Activated CD4-positive, alpha-beta T cell treated with anti-CD3 and anti-CD28 coated beads, Interleukin-2, Interleukin-4, amounts not matched to agents 100 ng/mL and 50 ng/mL, durations not matched to agents 16 hours and 8 hours (primary cell): ENCODE data around the gene ADGRG7.
"Not testable (repeated sequence)": the region's sequence is repeated elsewhere in the genome, so short reads cannot be mapped to it uniquely, and the experiment has no call there.

Source experiments
- DNase-seq: peaks from one replicate; pipeline ENCODE4 v3.0.0-alpha.2; 2020; ENCODE audit warnings: low spot score

ADGRG7 gene

DNA sequence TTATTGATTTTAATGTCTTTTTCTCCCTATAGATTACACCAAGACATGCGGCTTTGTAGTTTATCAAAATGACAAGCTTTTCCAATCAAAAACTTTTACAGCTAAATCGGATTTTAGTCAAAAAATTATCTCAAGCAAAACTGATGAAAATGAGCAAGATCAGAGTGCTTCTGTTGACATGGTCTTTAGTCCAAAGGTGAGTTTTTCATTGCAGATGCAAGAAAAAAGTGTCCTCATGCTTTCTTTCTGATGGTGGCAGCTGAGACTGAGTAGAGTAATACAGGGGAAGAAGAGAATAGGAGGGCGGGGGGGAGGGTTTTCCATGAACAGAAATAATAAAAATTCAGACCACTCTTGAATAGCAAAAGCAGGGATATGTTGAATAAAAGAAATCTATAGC, 36.5 kb downstream of the ADGRG7 start:
- no peak for DNase-seq

DNA sequence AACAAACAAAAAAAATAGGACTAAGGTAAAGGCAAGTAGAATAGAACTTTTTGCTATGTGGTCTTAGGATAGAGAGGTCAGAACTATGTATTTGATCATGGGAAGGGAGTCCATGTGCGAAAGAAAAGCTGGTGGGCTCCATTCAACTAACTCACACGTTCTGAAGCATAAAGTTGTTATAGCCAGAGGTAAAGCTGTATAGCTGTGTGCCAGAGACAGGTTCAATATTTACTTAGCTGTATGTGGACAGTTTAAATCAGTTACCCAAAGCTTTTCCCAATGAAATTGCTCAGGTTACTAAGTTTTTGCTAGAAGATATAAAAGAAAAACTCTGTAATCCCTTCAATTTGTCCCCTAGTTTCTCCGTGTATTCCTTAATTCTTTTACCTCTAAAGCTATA, 37.8 kb downstream of the ADGRG7 start:
- DNase-seq: no peak

DNA sequence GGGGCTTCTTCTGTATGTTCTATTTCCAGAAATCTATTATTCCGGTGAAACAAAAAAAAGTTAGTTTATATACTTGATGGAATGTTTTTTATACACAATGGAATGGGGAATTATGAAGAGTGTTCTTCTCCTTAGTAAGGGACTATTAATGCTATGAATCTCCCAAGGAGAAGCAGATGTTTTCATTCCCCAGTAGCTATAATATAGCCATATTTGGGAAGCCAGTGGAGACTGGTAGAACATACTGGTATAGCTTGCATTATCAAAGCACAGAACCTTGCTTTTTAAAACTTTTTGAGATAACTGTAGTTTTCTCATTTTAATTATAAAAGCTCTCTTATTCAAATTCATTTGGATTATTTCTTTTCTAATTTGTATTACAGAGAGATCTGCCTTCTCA, 38.3 kb downstream of the ADGRG7 start:
- no peak for DNase-seq

DNA sequence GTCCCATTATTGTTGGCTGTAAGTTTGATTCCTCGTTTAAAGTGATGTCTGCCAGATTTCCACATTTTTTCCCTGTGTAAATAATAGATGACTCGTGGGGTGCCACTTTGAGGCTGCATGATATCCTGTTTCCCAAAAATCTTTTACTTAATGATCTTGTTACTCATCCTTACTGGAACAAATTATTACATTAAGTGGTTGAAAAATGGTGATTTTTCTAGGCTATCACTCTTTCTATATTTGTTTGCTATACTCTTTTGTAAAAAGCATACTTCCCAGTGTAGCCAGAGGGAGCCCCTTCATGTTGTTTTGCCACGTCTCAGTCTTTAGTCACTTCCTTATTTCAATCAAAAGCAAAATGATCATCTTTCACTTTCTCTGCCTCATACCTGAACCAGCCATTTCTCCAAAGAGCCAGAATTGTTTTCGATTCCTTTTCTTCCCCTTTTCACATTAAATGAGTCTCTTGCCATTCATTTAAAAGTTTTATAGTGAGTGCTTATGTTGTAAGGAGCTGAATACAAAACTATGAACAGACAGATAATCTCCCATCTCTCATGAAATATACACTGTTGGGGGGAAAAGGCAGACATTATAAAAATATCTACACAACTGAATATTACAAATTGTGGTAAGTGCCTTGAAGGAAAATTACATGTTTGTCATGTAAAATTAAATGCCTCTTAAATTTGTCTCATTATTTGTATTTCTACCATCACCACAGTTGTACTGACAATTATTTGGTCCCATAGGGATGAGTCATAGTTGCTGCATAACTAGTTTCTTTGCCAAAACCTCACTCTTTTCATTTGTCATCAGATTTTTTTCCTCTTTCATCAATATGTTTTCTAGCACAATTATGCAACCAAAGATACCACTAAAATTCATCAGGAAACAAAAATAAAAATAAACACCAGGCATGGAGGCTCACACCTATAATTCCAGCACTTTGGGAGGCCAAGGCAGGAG, 41.5 kb downstream of the ADGRG7 start:
- peak; percentile 49 for DNase-seq

DNA sequence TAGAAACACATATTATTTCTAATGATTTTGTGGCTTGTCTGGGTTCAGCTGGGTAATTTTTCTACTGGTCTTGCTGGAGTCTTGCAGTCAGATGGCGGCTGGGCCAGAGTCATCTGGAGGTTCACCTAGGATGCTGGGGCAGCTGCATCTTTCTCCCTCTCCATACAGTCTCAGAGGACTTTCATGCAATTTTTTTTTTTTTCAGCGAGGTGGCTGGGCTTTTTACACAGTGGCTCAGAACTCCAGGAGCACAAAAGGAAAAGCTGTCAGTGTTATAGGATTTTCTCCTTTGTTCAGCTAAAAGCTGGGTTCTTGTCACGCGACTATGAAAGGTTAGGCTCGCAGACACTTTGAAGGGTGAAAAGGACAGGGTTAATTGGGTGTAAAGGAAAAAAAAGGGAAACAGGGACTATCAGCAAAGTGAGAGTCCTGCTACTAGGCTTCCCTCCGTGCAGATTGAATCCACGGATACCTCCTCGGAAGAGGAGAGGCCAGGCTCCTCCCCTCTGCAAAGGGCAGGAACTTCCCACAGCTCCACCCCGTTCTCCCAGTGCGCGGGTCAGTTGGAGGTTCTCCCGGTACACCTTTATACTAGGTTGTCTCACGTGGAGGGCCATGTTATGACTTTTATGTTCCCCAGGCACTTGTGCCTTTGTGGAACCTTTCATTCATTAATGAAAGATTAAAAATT, 44.3 kb downstream of the ADGRG7 start:
- no peak for DNase-seq

DNA sequence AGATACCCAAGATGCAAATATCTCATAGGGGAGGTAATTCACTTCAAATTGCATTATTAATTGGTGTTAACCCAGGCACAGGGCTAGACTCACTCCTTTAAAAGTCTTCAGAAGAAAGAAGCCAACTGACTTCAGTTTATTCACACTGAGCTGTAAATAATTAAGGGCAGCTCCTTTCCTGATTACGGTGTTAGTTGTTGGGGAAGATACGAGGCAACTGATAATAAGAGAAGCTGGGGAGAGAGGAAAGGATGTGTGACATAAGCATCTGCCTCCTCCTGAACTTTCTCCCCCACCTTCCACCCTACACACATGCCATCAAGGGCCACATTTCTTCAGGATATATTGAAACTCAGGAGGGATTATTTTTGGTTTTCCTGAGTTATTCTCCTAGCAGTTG, 47.5 kb downstream of the ADGRG7 start:
- no peak for DNase-seq

DNA sequence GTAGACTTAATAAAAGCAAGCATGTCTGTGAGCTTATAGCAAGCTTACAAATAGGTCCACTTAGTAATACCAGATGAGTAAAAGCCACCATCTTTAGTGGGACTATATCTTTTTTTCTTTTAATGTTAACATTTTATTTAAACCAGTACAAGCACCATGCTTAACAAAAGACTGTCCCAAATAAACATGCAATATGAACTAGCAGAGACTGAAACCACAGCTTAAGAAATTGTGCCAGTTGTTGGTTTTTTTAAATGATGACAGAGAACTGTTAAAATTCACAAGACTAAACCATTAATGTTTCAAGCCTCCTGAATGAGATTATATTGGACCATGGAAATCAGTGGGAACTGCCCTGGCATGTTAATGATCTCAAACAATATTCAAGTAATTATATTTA, 51.9 kb downstream of the ADGRG7 start:
- not testable (repeated sequence) for DNase-seq

DNA sequence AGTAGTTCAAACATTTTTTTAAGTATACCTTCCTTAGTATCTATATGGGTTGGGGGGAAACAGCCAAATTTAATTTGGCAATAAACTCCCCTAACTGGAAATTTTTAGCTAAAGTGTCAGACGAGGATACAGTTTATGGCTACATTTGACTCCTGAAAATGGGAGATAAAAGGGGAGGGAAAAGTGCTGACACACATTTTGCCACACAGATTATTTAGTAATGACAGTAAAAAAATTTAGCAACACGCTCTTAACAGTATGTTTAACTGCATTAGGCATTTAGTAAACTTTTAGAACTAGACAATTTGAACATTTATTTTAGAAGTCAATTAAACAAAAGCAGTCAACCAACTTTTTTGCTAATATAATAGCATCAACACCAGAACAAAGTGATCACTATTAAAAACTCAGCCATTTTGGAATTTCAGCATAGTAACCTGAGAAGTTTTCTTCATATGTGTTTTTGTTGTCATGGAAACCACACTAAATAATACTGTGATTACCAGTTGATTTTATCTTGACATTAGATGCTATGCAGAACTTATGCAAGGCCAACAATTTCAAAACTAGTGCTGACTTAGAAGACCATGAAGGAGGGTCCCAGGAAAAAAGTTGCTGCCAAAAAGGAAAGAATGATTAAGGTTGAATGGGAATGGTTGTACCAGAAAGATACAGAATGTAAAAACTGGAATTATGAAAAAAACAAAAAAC, 52.9 kb downstream of the ADGRG7 start:
- DNase-seq: no peak

DNA sequence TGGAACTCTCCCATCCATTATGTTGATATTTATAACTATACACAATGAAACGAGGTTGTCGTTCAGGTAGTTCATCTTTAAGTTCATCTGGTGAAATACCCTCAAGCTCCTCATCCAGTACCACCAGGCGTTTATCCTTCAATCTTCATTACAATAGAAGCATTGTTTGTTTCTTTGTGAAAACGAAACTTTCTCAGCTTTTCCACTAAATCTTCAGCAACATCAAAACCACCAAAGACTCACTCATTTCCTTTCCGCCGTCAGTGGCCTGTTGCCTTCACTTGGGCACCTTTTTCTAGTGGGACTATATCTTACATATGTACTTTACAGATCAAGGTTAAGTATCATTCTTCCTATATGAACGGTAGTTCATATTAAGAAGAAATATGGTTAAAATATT, 55.8 kb downstream of the ADGRG7 start:
- peak; percentile 70 for DNase-seq

DNA sequence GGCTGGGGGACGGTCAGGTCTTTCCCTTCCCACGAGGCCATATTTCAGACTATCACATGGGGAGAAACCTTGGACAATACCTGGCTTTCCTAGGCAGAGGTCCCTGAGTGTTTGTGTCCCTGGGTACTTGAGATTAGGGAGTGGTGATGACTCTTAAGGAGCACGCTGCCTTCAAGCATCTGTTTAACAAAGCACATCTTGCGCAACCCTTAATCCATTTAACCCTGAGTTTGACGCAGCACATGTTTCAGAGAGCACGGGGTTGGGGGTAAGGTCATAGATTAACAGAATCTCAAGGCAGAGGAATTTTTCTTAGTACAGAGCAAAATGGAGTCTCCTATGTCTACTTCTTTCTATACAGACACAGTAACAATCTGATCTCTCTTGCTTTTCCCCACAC, 57.3 kb downstream of the ADGRG7 start:
- DNase-seq: not testable (repeated sequence)

DNA sequence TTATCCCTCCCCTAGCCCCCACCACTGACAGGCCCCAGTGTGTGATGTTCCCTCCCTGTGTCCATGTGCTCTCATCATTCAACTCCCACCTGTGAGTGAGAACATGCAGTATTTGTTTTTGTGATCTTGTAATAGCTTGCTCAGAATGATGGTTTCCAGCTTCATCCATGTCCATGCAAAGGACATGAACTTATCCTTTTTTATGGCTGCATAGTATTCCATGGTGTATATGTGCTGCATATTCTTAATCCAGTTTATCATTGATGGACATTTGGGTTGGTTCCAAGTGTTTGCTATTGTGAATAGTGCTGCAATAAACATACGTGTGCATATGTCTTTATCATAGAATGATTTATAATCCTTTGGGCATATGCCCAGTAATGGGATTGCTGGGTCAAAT, 57.9 kb downstream of the ADGRG7 start:
- not testable (repeated sequence) for DNase-seq

DNA sequence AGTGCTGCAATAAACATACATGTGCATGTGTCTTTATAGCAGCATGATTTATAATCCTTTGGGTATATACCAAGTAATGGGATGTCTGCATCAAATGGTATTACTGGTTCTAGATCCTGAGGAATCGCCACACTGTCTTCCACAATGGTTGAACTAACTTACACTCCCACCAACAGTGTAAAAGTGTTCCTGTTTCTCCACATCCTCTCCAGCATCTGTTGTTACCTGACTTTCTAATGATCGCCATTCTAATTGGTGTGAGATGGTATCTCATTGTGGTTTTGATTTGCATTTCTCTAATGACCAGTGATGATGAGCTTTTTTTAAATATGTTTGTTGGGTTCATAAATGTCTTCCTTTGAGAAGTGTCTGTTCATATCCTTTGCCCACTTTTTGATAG, 61.6 kb downstream of the ADGRG7 start:
- DNase-seq: not testable (repeated sequence)

DNA sequence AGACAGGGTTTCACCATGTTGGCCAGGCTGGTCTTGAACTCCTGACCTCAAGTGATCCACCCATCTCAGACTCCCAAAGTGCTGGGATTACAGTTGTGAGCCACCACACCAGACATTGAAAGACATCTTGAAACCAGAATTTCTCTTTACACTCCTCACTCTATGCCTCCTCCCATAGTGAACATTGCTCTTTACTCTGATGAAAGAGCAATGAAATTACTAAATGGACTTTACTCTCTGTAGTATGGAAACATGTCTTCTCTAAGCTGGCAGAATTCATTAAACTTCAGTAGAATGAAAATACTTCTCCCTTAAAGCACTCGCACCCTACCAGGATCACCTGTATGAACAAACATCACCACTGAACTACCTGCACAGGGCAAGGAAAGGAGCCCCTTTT, 72.1 kb downstream of the ADGRG7 start:
- DNase-seq: no peak

DNA sequence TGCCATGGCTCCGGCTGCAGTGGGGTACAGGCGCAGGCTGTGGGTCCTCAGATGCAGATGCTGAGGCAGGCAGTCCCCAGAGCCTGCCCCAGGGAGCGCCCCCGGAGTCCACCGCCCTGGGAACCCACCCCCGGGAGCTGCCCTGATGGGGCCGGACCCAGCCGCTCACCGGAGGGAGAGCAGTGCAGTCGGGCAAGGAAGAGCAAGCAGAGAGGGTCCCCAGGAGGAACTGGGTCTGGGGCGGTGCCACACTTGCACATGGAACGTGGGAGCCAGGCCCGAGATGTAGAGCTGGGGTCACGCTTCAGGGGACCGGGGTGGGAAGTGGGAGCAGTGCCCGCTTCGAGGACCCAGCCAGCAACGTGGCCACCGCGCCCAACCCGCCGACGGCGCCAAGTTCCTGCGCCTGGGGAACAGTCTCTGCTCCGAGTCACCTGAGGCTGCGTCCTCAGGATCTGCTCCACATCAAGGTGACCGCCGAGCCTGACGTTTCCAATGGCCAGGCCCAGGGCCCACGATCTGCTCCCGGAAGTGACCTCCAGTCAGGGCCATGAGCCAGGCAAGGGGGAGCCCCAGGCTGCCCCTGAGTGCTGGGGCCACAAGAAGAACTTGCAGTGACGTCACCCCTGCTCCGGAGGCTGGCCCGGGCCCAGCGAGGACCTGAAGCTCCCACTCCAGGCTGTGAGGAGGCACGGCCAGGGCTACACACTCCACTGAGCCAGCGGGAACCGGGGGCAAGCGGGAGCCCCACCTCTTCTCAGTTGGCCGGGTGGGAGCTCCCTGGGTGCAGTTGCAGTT, 72.9 kb downstream of the ADGRG7 start:
- no peak for DNase-seq

DNA sequence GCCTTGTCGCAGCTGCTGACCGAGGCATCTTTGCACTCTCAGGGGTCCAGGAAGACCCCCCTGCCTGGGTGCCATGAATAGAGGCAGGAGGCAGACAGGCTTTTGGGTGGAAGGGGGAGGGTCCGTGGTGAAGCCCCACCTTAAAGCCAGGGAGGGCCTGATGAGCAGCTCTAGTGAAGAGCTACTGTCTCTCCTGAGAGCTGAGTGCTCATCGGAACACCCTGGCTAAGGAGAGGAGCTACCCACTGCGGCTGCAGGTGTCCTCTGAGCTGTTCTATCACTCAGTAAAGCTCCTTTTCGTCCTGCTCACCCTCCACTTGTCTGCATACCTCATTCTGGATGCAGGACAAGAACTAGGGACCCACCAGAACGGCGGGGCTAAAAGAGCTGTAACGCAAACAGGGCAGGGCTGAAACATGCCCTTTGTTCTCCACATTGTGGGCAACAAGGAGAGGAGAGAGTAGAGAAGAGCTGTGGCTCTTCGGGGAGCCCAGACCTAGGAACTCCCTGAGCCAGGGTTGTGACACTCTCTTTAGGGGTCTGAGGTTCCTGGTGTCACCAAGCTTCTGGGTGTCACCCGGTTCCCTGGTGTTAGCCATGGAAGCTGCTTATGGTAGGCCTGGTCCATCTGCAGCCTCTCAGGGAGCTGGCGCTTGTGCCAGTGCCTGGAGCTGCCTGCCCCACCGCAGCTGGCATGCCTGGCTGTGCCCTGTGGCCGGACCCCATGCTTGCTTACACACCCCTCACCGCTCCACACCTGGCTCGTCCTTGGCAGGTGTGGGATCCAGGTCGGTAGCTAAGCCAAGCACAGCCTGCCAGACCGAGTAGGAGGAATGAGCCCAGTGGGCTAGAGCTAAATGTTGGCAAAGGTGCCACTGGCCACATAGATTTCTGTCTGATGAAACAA, 73.7 kb downstream of the ADGRG7 start:
- no peak for DNase-seq

DNA sequence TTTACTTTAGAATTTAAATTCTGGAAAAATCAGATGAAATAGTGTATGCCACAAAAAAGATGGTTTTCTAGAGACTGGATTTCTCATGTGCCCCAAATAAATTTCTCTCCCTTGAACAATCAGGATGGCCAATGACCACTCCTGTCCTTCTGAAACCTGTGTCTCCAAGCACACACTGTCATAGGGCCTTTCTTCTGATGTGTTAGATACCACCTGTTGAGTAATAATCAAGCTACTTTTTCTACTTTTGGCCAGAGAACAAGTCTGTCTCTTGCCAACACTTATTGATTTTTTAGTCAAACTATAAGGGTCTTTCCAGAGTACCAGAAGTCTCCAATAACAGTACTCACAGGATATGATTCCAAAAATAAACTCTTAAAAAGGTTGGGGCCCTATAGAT, 83.8 kb downstream of the ADGRG7 start:
- no peak for DNase-seq

DNA sequence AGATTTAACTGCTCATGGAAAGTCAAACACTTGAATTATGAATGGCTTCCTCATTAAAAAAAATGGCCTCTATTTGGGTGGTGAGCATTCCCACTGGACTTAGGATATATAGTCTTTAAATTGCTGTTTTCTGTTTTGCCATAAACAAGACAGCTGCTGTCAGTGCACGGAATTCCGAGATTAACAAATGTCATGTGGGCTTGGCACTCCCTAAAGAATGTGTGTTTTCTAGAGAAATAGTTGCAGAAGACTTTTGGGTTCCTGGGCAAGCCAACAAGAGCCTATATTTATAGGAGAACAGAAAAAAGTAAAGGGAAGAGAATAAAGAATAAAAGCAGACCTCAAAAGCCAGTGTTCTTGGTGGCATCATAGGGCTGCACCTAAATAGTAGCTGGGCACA, 86.3 kb downstream of the ADGRG7 start:
- DNase-seq: no peak

DNA sequence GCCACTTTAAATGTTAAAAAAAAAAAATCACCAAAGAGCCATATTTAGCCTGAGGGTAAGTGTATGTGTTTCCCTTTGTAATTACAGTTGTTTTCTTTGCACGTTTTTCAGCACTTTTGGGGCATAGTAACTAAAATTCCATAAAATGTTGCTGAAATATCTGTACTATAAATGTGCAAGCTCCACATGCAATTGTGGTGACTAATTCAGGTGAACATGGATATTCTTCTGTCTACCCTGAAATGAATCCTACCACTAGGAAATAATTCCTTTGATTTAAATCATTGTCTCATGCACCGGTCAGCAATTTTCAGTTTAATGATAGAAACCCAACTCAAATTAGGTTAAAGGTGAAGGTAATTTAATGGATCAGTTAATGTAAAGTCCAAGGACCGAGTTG, 86.8 kb downstream of the ADGRG7 start:
- no peak for DNase-seq

DNA sequence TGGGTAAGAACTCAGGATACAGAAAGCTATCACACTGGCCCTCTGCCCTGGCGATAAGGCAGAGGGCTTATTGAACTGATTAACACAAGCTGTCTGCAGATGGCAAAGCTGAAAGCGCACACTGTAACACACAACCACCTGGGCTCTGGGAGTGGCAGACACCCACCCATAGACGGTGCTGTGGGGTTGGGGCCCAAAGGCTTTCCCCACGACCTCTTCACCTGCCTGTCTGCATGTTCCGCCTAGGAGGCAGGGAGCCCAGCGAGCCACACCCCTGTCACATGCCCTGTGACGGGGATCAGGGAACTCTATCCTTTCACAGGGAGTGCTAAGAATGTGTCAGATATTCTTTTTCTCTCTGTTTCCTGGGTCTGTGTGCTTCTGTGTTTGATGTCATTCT, 87.8 kb downstream of the ADGRG7 start:
- no peak for DNase-seq

DNA sequence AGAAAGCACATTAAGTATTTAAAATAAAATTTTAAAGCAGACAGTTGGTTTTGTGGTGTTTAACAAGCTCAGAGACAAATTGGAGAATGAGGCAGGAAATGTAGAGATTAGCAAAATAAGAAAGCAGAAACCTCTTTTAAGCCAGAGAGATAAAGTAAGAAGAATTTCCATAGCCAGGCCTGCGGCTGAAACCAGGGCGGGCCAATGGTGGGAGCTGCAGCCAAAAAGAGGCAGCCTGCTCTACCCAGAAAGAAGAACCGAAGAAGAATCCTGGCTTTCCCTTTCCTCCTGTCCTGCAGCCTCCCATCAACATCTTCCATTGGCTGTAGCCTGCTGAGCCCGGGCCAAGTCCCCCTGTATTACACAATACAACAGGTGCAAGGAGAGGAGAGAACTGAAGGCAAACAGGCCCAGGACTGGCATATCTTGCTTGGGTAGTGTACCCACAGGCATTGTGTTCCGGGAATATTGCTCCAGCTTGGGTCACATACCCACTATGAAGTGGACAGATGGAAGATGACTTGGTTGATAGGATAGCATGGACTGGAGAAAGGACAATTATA, 88.4 kb downstream of the ADGRG7 start:
- DNase-seq: no peak

DNA sequence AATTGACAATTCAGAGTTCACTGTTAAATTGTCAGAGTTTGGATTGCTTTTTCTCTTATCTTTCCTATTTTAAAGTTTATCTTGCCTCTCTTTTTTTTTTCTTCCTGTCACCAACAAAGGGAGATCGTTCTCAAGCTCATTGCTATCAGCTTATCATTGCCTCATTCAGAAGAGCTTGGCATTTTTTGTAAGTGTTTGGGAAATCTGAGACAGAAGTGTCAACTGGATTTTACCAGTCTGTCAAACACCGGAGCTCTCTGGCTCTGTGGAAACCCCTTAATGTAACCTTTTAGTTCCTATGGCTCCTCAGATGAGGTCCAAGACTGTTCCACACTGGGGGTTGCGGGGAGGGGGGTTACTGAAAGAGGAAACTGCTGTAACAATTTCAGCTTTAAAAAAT, 89.3 kb downstream of the ADGRG7 start:
- no peak for DNase-seq
